HFF-Myc (cell line): ENCODE measurements around the gene TTC29.
A peak's percentile ranks its signal among the peaks of the same experiment; 100 is the strongest.

Experiments used
- DNase-seq: peaks from one replicate; pipeline ENCODE4 v3.0.0-alpha.2; 2011; ENCODE audit warnings: low read depth; ENCODE audit errors: extremely low read depth
- H3K4me3 ChIP-seq: replicated peaks from 2 replicates; pipeline ENCODE4 v1.5.1; 2011; ENCODE audit warnings: low read depth, mild to moderate bottlenecking, control low read depth, low read length
- TF ChIP-seq, protein P1 (sequence below): IDR thresholded peaks from 2 replicates; pipeline ENCODE4 v1.5.1; 2012; ENCODE audit warnings: mild to moderate bottlenecking, low read depth, low read length, control low read depth; ENCODE audit errors: missing control alignments

The TTC29 gene

DNA sequence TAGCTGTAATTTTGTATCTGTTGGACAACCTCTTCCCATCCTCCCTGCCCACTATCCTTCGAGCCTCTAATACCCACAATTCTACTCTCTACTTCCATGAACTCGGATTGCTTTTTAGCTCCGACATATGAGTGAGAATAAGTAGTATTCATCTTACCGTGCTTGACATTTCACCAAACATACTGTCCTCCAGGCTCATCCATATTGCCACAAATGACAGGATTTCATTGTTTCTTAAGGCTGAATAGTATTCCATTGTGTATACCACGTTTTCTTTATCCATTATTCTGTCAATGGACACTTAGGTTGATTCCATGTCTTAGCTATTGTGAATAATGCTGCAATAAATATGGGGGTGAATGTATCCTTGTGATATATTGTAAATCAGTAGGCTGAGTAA is 26.4 kb upstream of the TTC29 start:
- no peak overlapping the region for H3K4me3 ChIP-seq
- DNase-seq = no peak
- TF ChIP-seq, protein P1, sequence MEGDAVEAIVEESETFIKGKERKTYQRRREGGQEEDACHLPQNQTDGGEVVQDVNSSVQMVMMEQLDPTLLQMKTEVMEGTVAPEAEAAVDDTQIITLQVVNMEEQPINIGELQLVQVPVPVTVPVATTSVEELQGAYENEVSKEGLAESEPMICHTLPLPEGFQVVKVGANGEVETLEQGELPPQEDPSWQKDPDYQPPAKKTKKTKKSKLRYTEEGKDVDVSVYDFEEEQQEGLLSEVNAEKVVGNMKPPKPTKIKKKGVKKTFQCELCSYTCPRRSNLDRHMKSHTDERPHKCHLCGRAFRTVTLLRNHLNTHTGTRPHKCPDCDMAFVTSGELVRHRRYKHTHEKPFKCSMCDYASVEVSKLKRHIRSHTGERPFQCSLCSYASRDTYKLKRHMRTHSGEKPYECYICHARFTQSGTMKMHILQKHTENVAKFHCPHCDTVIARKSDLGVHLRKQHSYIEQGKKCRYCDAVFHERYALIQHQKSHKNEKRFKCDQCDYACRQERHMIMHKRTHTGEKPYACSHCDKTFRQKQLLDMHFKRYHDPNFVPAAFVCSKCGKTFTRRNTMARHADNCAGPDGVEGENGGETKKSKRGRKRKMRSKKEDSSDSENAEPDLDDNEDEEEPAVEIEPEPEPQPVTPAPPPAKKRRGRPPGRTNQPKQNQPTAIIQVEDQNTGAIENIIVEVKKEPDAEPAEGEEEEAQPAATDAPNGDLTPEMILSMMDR = no peak

DNA sequence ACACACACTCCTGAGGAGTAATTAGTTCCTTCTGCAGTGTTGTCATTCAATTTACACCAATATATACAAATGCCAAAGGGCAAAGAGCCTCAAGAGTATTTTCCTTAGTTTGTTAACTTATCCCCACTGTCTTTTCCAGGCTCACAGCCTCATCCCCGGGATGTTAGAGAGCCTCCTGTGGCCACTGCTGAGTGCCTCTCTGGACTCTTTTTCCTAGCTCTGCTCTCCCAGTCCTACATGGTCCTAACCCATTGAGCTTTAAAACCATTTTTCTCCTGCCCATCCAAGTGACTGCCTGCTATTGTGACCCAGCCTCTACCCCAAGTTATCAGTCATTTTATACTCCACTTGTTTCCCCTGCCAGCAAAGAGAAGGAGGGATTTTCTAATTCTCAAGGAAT is 23.5 kb upstream of the TTC29 start:
- TF ChIP-seq, protein P1 = no peak
- no peak overlapping the region for H3K4me3 ChIP-seq
- no peak for DNase-seq

DNA sequence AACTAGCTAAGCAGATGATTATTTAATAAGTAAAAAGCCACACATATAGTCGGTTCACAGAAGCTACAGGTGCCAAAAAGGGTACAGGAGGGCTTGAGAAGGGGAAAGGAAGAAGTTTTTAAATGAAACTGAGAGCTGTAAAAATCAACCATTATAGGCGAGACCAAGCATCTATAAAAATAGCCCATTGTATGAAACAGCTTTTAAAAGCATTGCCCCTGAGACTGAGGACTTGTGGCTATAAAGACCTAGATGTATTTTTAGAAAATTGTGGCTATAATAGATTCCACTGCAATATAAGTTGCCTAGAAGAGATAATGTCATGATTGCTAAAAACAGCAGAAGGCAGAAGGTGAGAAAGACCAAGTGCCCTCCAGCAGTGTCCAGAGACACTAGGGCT is 15.0 kb upstream of the TTC29 start:
- no peak for DNase-seq
- no peak overlapping the region for H3K4me3 ChIP-seq
- TF ChIP-seq, protein P1 = no peak

DNA sequence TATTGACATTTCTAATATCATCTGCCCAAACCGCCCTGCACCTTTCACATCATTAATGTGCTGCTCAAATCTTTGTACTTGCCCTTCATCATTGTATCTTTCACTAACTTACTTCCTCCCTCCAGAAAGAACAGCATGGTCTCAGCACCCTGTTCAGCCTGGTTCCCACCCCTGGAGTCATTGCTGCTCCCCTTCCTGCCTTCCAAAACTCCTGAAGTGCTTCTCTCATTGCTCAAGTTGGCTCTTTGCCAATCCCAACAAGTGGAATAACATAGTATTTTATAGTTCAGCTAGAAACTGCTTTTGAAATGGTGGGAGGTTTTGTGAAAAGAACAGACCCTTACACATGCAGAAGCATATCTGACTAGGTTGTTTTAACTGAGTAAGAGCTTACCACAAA is 14.0 kb upstream of the TTC29 start:
- no peak for DNase-seq

DNA sequence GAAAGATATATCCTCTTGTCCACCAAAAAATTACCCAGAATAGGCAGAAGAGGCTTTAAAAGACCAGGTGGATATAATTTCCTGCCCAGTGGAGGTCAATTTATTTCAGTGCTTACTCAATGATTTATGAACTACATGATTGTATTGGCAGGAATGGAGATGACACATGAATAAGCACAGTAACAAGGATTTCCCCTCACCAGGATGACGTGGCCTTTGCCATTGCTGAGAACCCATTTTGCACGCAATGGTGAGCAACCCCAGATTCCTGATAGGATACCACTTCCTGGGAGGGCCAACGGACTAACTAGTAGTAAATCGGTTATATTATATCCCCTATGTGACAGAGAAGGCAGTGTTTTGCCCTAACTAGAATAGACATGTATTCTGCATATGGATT is 11.6 kb upstream of the TTC29 start:
- DNase-seq = peak; percentile 92
- TF ChIP-seq, protein P1 = no peak
- H3K4me3 ChIP-seq = no peak overlapping the region

More for the DNA sequence above, 14.0 kb upstream of the TTC29 start:
- TF ChIP-seq, protein P1 = no peak
- no peak overlapping the region for H3K4me3 ChIP-seq

DNA sequence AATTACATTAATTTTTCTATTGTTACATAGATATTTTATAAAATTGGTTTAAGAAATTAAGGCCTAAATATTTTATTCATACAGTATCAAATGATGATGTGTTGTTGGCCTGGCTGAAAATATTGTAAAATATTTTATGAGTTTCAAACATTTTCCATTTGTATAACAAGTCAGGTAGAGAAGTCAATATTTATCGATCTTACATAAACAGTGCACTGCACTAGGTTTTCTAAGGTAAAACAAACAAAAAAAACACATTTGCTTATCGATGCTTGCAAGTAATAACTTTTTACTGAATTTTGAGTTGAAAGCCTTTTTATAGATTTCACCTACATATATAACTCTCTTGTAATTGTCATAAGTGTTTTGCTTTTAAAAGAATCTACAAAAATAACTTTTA is 7.2 kb upstream of the TTC29 start:
- TF ChIP-seq, protein P1 = no peak
- no peak for DNase-seq
- H3K4me3 ChIP-seq = no peak overlapping the region

DNA sequence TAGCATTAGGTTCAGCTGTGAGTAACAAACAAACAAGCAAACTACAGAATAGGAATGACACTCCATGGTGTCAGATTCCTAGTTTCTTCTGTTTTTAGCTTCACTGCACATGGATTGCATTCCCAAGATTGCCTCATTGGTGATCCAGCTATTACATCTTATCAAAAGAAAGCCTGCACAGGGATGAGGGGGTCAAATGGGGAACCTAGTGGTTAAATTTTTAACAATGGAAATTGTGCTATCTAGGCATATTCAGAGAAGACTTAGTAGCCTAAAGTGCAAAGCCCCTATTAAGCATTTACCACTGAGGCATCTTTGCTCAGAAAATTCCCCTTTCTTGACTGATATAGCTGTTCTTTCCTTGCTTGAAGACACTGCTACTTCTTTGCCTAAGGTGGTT is 3.9 kb upstream of the TTC29 start:
- H3K4me3 ChIP-seq = no peak overlapping the region
- no peak for DNase-seq
- TF ChIP-seq, protein P1 = no peak
